Progenitor cell of endocrine pancreas (in vitro differentiated cells): Measurements from ENCODE around the gene CLDN14. TPM values are rescaled to one million over a fixed set of nuclear protein-coding genes. Genes with fewer than 3 reads are reported as not detected.

Experiments
- DNase-seq: peaks from one replicate; pipeline ENCODE4 v3.0.0; 2021; ENCODE audit warnings: low spot score; ENCODE audit not compliant: unreplicated experiment
- H3K27ac Mint-ChIP-seq: 2 replicates; pipeline ENCODE4 v1.8.0; 2021; ENCODE audit warnings: mild to moderate bottlenecking, moderate library complexity, mixed read lengths
- H3K27me3 Mint-ChIP-seq: 2 replicates; pipeline ENCODE4 v1.8.0; 2021; ENCODE audit warnings: mixed read lengths
- H3K36me3 Mint-ChIP-seq: 2 replicates; pipeline ENCODE4 v1.8.0; 2022; ENCODE audit warnings: mixed read lengths; ENCODE audit not compliant: insufficient read depth
- H3K4me1 Mint-ChIP-seq: 2 replicates; pipeline ENCODE4 v1.8.0; 2021; ENCODE audit warnings: low read depth, mixed read lengths
- H3K4me3 Mint-ChIP-seq: 2 replicates; pipeline ENCODE4 v1.8.0; 2021; ENCODE audit warnings: low read depth, mild to moderate bottlenecking, moderate library complexity, mixed read lengths
- H3K9me3 Mint-ChIP-seq: 2 replicates; pipeline ENCODE4 v1.8.0; 2021; ENCODE audit warnings: low read depth, mixed read lengths
- CTCF ChIP-seq: fragments of 200-600 bp; sonication (generic); IDR thresholded peaks from one replicate; pipeline ENCODE4 v1.5.0; 2021; ENCODE audit warnings: antibody characterized with exemption, mild to moderate bottlenecking; ENCODE audit not compliant: unreplicated experiment
- total RNA-seq: library from RNA; stranded (reverse); gene quantifications from 2 replicates; pipeline ENCODE4 v1.2.1, GENCODE V29; 2021

The CLDN14 gene
- total RNA-seq, 1 donor from 2014 or later: not detected

DNA sequence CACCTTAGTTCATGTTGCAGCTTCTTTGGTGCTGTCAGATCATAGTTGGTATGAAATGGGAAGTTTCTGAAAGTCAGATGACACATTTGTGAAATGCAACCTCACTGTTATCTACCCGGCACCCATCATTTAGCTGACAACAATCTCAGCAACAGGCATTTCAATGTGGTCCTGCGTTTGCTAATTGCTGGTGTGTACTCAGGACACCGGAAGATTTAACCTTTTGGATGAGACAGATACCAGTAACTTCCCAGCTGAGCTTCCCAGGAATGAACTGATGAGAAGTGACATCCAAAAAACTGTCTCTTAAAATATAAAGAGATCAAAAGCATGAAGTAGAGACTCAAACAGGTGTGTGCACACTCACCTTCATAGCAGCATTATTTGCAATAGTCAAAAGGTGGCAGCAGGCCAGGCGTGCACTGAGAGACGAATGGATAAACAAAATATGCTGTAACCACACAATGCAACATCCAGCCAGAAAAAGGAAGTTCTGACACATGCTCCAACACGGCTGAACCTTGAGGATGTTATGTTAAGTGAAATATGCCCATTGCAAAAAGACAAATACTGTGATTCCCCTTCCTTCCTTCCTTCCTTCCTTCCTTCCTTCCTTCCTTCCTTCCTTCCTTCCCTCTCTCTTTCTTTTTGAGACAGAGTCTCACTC lies 7.9 kb upstream of the CLDN14 start:
- no peaks in the 10 kb centered on the region for H3K36me3 Mint-ChIP-seq
- TF ChIP-seq CTCF: no peak
- peaks cover 4% of the 10 kb centered on the region for H3K27me3 Mint-ChIP-seq
- no peaks in the 10 kb centered on the region for H3K9me3 Mint-ChIP-seq
- no peak overlapping the region for H3K27ac Mint-ChIP-seq
- H3K4me3 Mint-ChIP-seq: no peak overlapping the region
- DNase-seq: no peak
- H3K4me1 Mint-ChIP-seq: peaks cover 3% of the 10 kb centered on the region

- no peak for TF ChIP-seq CTCF
- DNase-seq: no peak
- Mint-ChIP-seq H3K9me3 (no peaks in the 10 kb centered on the region), H3K36me3 (no peaks in the 10 kb centered on the region), H3K27ac (no peak overlapping the region), H3K4me3 (no peak overlapping the region), H3K27me3 (no peaks in the 10 kb centered on the region), H3K4me1 (peaks cover 18% of the 10 kb centered on the region)
Measured at GRCh38 chr21:36486246-36486645, 6.3 kb upstream of the CLDN14 start.

DNA sequence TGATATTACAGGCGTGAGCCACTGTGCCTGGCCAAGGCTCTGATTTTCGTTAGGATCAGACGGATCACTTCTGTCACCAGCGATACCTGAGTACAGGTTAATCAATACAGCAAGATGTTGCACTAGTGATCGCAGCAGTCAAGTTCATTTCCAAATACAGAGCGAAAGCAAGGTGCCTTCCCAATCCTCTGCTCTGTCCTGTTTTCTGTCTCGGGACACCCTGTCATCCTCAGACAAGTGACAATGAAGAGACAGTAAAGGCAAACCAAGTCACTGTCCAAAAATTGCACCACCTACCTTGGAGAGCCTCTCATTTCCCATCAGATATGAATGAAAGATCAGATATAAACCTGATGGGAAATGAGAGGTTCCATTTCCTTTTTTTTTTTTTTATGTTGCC lies 5.6 kb upstream of the CLDN14 start:
- no peaks in the 10 kb centered on the region for H3K36me3 Mint-ChIP-seq
- H3K4me1 Mint-ChIP-seq: peaks cover 21% of the 10 kb centered on the region
- no peak for DNase-seq
- TF ChIP-seq CTCF: no peak
- H3K4me3 Mint-ChIP-seq: no peak overlapping the region
- no peak overlapping the region for H3K27ac Mint-ChIP-seq
- H3K9me3 Mint-ChIP-seq: no peaks in the 10 kb centered on the region
- H3K27me3 Mint-ChIP-seq: no peaks in the 10 kb centered on the region

- H3K27me3 Mint-ChIP-seq: no peaks in the 10 kb centered on the region
- H3K4me1 Mint-ChIP-seq: peaks cover 41% of the 10 kb centered on the region
- H3K4me3 Mint-ChIP-seq: no peak overlapping the region
- no peaks in the 10 kb centered on the region for H3K9me3 Mint-ChIP-seq
- no peak overlapping the region for H3K27ac Mint-ChIP-seq
- H3K36me3 Mint-ChIP-seq: no peaks in the 10 kb centered on the region
- DNase-seq: no peak
- TF ChIP-seq CTCF: no peak
Measured at GRCh38 chr21:36483095-36483494, 3.2 kb upstream of the CLDN14 start.

DNA sequence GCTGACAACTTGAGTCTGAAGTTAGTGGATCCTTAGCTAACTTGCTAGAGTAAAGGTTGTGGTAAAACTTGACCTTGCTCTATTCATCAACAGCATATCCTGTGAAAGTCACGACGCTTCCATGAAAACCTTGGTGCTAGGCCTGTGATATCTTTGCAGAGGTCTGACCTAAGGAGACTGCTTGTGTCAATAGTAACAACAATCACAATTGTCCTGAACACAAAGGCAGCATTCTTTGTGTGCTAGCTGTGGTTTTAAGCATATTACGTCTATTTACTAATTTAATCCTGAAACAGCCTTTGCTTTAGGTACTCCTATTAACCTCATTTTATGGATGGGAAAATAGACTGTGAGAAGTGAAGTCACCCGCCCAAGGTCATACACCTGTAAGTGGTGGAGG lies 2.8 kb upstream of the CLDN14 start:
- Mint-ChIP-seq H3K27me3 (no peaks in the 10 kb centered on the region), H3K36me3 (no peaks in the 10 kb centered on the region), H3K4me3 (no peak overlapping the region), H3K4me1 (peaks cover 41% of the 10 kb centered on the region), H3K27ac (no peak overlapping the region), H3K9me3 (no peaks in the 10 kb centered on the region)
- no peak for DNase-seq
- TF ChIP-seq CTCF: no peak
